OCI-LY1 (cell line): ENCODE measurements around the gene IBA57.

Experiments
- H2AFZ ChIP-seq: fragments of 200-600 bp; sonication (generic), shearing (Covaris generic); 2 replicates; pipeline ENCODE4 v1.6.0; 2014; ENCODE audit warnings: antibody characterized with exemption, mild to moderate bottlenecking, low read length
- H3F3A ChIP-seq: fragments of 200-600 bp; sonication (generic), shearing (Covaris generic); 2 replicates; pipeline ENCODE4 v1.6.0; 2014; ENCODE audit warnings: mild to moderate bottlenecking, antibody characterized with exemption, low read length, moderate library complexity; ENCODE audit not compliant: insufficient read depth
- H3K27ac ChIP-seq: fragments of 200-600 bp; sonication (generic); 2 replicates; pipeline ENCODE4 v1.5.1; 2014; ENCODE audit warnings: low read length, mixed run types, mild to moderate bottlenecking, low read depth; ENCODE audit not compliant: poor library complexity, severe bottlenecking
- H3K27me3 ChIP-seq: fragments of 200-600 bp; sonication (generic); 2 replicates; pipeline ENCODE4 v1.6.0; 2014; ENCODE audit warnings: antibody characterized with exemption, mild to moderate bottlenecking, low read length, moderate library complexity; ENCODE audit not compliant: insufficient read depth
- H3K36me3 ChIP-seq: fragments of 200-600 bp; sonication (generic); 2 replicates; pipeline ENCODE4 v1.6.1; 2014; ENCODE audit warnings: mild to moderate bottlenecking, antibody characterized with exemption, low read length, moderate library complexity, mixed read lengths; ENCODE audit not compliant: insufficient read depth
- H3K4me1 ChIP-seq: fragments of 200-600 bp; sonication (generic); 2 replicates; pipeline ENCODE4 v1.5.1; 2014; ENCODE audit warnings: mild to moderate bottlenecking, low read length, moderate library complexity; ENCODE audit not compliant: insufficient read depth, severe bottlenecking
- H3K4me2 ChIP-seq: fragments of 200-600 bp; sonication (generic), shearing (Covaris generic); 2 replicates; pipeline ENCODE4 v1.6.1; 2014; ENCODE audit warnings: low read length
- H3K4me3 ChIP-seq: fragments of 200-600 bp; sonication (generic); 2 replicates; pipeline ENCODE4 v1.5.1; 2014; ENCODE audit warnings: low read length, low read depth, mild to moderate bottlenecking, mixed read lengths; ENCODE audit not compliant: poor library complexity, severe bottlenecking
- H3K79me2 ChIP-seq: fragments of 200-600 bp; shearing (Covaris generic); 2 replicates; pipeline ENCODE4 v1.6.1; 2016; ENCODE audit warnings: mixed run types, low read length, mixed read lengths; ENCODE audit not compliant: insufficient read depth
- H3K9ac ChIP-seq: fragments of 200-600 bp; sonication (generic), shearing (Covaris generic); 2 replicates; pipeline ENCODE4 v1.6.1; 2014; ENCODE audit warnings: mild to moderate bottlenecking, low read length, mixed read lengths
- H3K9me2 ChIP-seq: fragments of 200-600 bp; sonication (generic), shearing (Covaris generic); 2 replicates; pipeline ENCODE4 v1.6.1; 2014; ENCODE audit warnings: low read depth, mild to moderate bottlenecking, low read length, mixed read lengths
- H3K9me3 ChIP-seq: fragments of 200-600 bp; shearing (Covaris generic); 2 replicates; pipeline ENCODE4 v1.6.1; 2014; ENCODE audit warnings: low read length, mixed read lengths
- H4K20me1 ChIP-seq: fragments of 200-600 bp; sonication (generic), shearing (Covaris generic); 2 replicates; pipeline ENCODE4 v1.6.0; 2016; ENCODE audit warnings: mild to moderate bottlenecking, low read length; ENCODE audit not compliant: insufficient read depth
- CTCF ChIP-seq: fragments of 200-600 bp; sonication (generic), shearing (Covaris generic); IDR thresholded peaks from 2 replicates; pipeline ENCODE4 v1.5.1; 2017; ENCODE audit warnings: mild to moderate bottlenecking, antibody characterized with exemption, low read length, moderate library complexity, mixed read lengths
- EZH2 ChIP-seq: fragments of 200-600 bp; sonication (generic), shearing (Covaris generic); IDR thresholded peaks from 2 replicates; pipeline ENCODE4 v1.8.0; 2017; ENCODE audit warnings: borderline replicate concordance, mixed run types, mild to moderate bottlenecking, antibody characterized with exemption, low read length, moderate library complexity, mixed read lengths

IBA57 gene

GRCh38 chr1:228139931-228140723, 25.5 kb upstream of the IBA57 start, which contains the start of gene GUK1:
Gene GUK1, plus strand, starts transcription at chr1:228140279. Its CDS starts 24 bp downstream, at chr1:228140303.
- Histone ChIP-seq H3K36me3 (no peaks in the 10 kb centered on the region), H2AFZ (no peak within 1 kb of the TSS), H3K9ac (peak within 1 kb of the TSS; percentile 75), H3F3A (no peaks in the 10 kb centered on the region), H4K20me1 (no peaks in the 10 kb centered on the region), H3K4me2 (peak within 1 kb of the TSS; percentile 95), H3K4me1 (peaks cover 51% of the 10 kb centered on the region), H3K27me3 (no peaks in the 10 kb centered on the region), H3K9me3 (no peaks in the 10 kb centered on the region), H3K4me3 (peak within 1 kb of the TSS; percentile 80), H3K9me2 (no peaks in the 10 kb centered on the region), H3K79me2 (peaks cover 27% of the 10 kb centered on the region; the same call in 1 of the 2 replicates), H3K27ac (peak within 1 kb of the TSS; percentile 78)
- TF ChIP-seq EZH2 (no peak), CTCF (no peak)

- Histone ChIP-seq H3K4me1 (peaks cover 51% of the 10 kb centered on the region), H3K36me3 (no peaks in the 10 kb centered on the region), H3K4me3 (peak overlapping the region; percentile 80), H2AFZ (no peak overlapping the region), H3F3A (no peaks in the 10 kb centered on the region), H4K20me1 (no peaks in the 10 kb centered on the region), H3K79me2 (peaks cover 27% of the 10 kb centered on the region; the same call in 1 of the 2 replicates), H3K9me3 (no peaks in the 10 kb centered on the region), H3K9me2 (no peaks in the 10 kb centered on the region), H3K9ac (peak overlapping the region; percentile 75), H3K27me3 (no peaks in the 10 kb centered on the region), H3K4me2 (peak overlapping the region; percentile 95), H3K27ac (peak overlapping the region; percentile 28)
- TF ChIP-seq CTCF (no peak), EZH2 (no peak)
Observed at GRCh38 chr1:228140724-228141225, 24.8 kb upstream of the IBA57 start.

GRCh38 chr1:228141226-228142044, 24.2 kb upstream of the IBA57 start:
- Histone ChIP-seq H2AFZ (no peak overlapping the region), H3K4me3 (peak overlapping the region; percentile 80), H3K79me2 (peaks cover 27% of the 10 kb centered on the region; the same call in 1 of the 2 replicates), H3K36me3 (no peaks in the 10 kb centered on the region), H3K9ac (peak overlapping the region; percentile 75), H3F3A (no peaks in the 10 kb centered on the region), H3K27ac (peak overlapping the region; percentile 28), H3K9me2 (no peaks in the 10 kb centered on the region), H3K4me1 (peaks cover 51% of the 10 kb centered on the region), H3K9me3 (no peaks in the 10 kb centered on the region), H4K20me1 (no peaks in the 10 kb centered on the region), H3K4me2 (peak overlapping the region; percentile 95), H3K27me3 (no peaks in the 10 kb centered on the region)
- TF ChIP-seq CTCF (no peak), EZH2 (no peak)
